Loucy (cell line): ENCODE measurements around the gene CUBN.

ENCODE experiments used
- CTCF ChIP-seq: fragments of 200-600 bp; sonication (generic); conservative IDR thresholded peaks from 2 replicates; pipeline ENCODE4 v1.5.1; 2014; ENCODE audit warnings: mild to moderate bottlenecking, antibody characterized with exemption, low read length
- EZH2phosphoT487 ChIP-seq: fragments of 200-600 bp; IDR thresholded peaks from 2 replicates; pipeline ENCODE4 v1.6.1; 2018; ENCODE audit warnings: antibody characterized with exemption, mild to moderate bottlenecking, moderate library complexity, borderline replicate concordance

GRCh38 chr10:16919121-16919982 is 210.3 kb downstream of the CUBN start:
- TF ChIP-seq CTCF (no peak), EZH2phosphoT487 (no peak)
